Calu3 (cell line): Measurements from ENCODE around the gene DTYMK. TPM values are rescaled to one million over a fixed set of nuclear protein-coding genes. Genes with fewer than 3 reads are reported as not detected.

ENCODE experiments used
- BruUV-seq: library from RNA; stranded (reverse); fragments of 400-500 nt; replicated peaks from 2 replicates; lab custom pipeline; 2021; lab: Mats Ljungman, UMichigan
- CTCF ChIA-PET: fragments of 300-600 bp; sonication (Branson Sonifier 250); formaldehyde crosslinking; loops from one replicate; lab custom pipeline; 2022; ENCODE audit warnings: antibody characterized with exemption; lab: Charles Lee
- DNase-seq: peaks from one replicate; pipeline ENCODE4 v3.0.0; 2022
- H3K27ac Mint-ChIP-seq: one replicate; pipeline ENCODE4 v1.8.0; 2022; ENCODE audit warnings: mixed read lengths; ENCODE audit not compliant: unreplicated experiment
- H3K27me3 Mint-ChIP-seq: one replicate; pipeline ENCODE4 v1.8.0; 2022; ENCODE audit warnings: mixed read lengths; ENCODE audit not compliant: unreplicated experiment
- H3K36me3 Mint-ChIP-seq: one replicate; pipeline ENCODE4 v1.8.0; 2022; ENCODE audit warnings: mild to moderate bottlenecking, moderate library complexity, mixed read lengths; ENCODE audit not compliant: insufficient read depth, unreplicated experiment
- H3K4me1 Mint-ChIP-seq: one replicate; pipeline ENCODE4 v1.8.0; 2022; ENCODE audit warnings: mild to moderate bottlenecking, low read depth, mixed read lengths; ENCODE audit not compliant: unreplicated experiment
- H3K4me3 Mint-ChIP-seq: one replicate; pipeline ENCODE4 v1.8.0; 2022; ENCODE audit warnings: mild to moderate bottlenecking, low read depth, moderate library complexity, mixed read lengths; ENCODE audit not compliant: unreplicated experiment
- H3K9me3 Mint-ChIP-seq: one replicate; pipeline ENCODE4 v1.8.0; 2022; ENCODE audit warnings: low read depth, mixed read lengths; ENCODE audit not compliant: unreplicated experiment
- CTCF ChIP-seq: fragments of 200-600 bp; IDR thresholded peaks from one replicate; pipeline ENCODE4 v1.8.0; 2022; ENCODE audit warnings: antibody characterized with exemption; ENCODE audit not compliant: unreplicated experiment
- intact Hi-C: fragments of 100-400 bp; cut with micrococcal nuclease; formaldehyde crosslinking; loops from one replicate; pipeline ENCODE4 v1.10.0; 2022; ENCODE audit not compliant: unreplicated experiment
- total RNA-seq: library from RNA; stranded (reverse); gene quantifications from 2 replicates; pipeline ENCODE4 v1.2.3, GENCODE V29; 2022

Gene DTYMK
- total RNA-seq, 1 experiment from 2014 or later: 80.7 TPM

- BruUV-seq: no TSS peak
- H3K27ac Mint-ChIP-seq: peak overlapping the region; percentile 40
- CTCF ChIA-PET: no interaction called here
- no peak for DNase-seq
- H3K36me3 Mint-ChIP-seq: peaks cover 66% of the 10 kb centered on the region
- intact Hi-C loops: no loop called here
- no peaks in the 10 kb centered on the region for H3K27me3 Mint-ChIP-seq
- H3K4me1 Mint-ChIP-seq: peaks cover 33% of the 10 kb centered on the region
- H3K4me3 Mint-ChIP-seq: peak overlapping the region; percentile 74
- TF ChIP-seq CTCF: no peak
- no peaks in the 10 kb centered on the region for H3K9me3 Mint-ChIP-seq
These were observed 47.7 kb downstream of the DTYMK start for GRCh38 chr2:241638940-241639339.

- no TSS peak for BruUV-seq
- Mint-ChIP-seq H3K36me3 (peaks cover 71% of the 10 kb centered on the region), H3K4me1 (peaks cover 33% of the 10 kb centered on the region), H3K4me3 (peak overlapping the region; percentile 74), H3K9me3 (no peaks in the 10 kb centered on the region), H3K27me3 (no peaks in the 10 kb centered on the region), H3K27ac (peak overlapping the region; percentile 40)
- TF ChIP-seq CTCF: no peak
- peak; percentile 30 for DNase-seq
- intact Hi-C loops: no loop called here
- CTCF ChIA-PET: no interaction called here
These were observed 48.6 kb downstream of the DTYMK start for GRCh38 chr2:241637795-241638660.

GRCh38 chr2:241637018-241637794 is 49.4 kb downstream of the DTYMK start, which contains the start of the genes ATG4B and THAP4:
Gene ATG4B, plus strand, starts transcription at chr2:241637693. Its CDS starts 22 bp downstream, at chr2:241637715.
Gene THAP4, minus strand, starts transcription at chr2:241637158. Its CDS starts 141 bp downstream, at chr2:241637017.
- no TSS peak for BruUV-seq
- intact Hi-C loops: no loop called here
- Mint-ChIP-seq H3K36me3 (peaks cover 77% of the 10 kb centered on the region), H3K27ac (peak within 1 kb of the TSS; percentile 40), H3K4me3 (peak within 1 kb of the TSS; percentile 74), H3K9me3 (no peaks in the 10 kb centered on the region), H3K4me1 (peaks cover 31% of the 10 kb centered on the region), H3K27me3 (no peaks in the 10 kb centered on the region)
- DNase-seq: peak; percentile 87
- CTCF ChIA-PET: interaction anchor here (0.6 kb wide), 1 partner anchor 184 kb away, joined by 4 read pairs; no protein-coding TSS in a partner anchor
- no peak for TF ChIP-seq CTCF
